Measurements from ENCODE around the gene FGD3. TPM values are rescaled to one million over a fixed set of nuclear protein-coding genes. Genes with fewer than 3 reads are reported as not detected.

FGD3 gene
- total RNA-seq, 1 experiment from 2014 or later: 1.8 TPM

GRCh38 chr9:93001031-93001430 is 53.7 kb downstream of the FGD3 start:
- Histone ChIP-seq H3K27me3 (ENCODE audit: insufficient read depth, low read length) (no peaks in the 10 kb centered on the region), H3K23ac (ENCODE audit: insufficient read length, low read depth, low read length) (no peak overlapping the region), H4K20me1 (ENCODE audit: control insufficient read depth, insufficient read depth, insufficient read length) (no peaks in the 10 kb centered on the region), H3K79me2 (ENCODE audit: insufficient read depth, low read length) (no peaks in the 10 kb centered on the region), H2AFZ (ENCODE audit: low read length) (no peak overlapping the region), H3K9me3 (ENCODE audit: control insufficient read depth, low read depth, low read length) (no peaks in the 10 kb centered on the region), H3K79me1 (ENCODE audit: insufficient read depth, low read depth, low read length, poor library complexity, severe bottlenecking) (no peaks in the 10 kb centered on the region), H3K56ac (ENCODE audit: insufficient read length, low read depth, low read length) (no peak overlapping the region), H3K14ac (ENCODE audit: insufficient read depth, low read length) (no peak overlapping the region), H3K4me2 (ENCODE audit: insufficient read depth, insufficient read length, low read length) (no peak overlapping the region), H3T11ph (ENCODE audit: low read length) (no peak overlapping the region), H3K9ac (ENCODE audit: extremely low read depth, insufficient read length, low read length) (no peak overlapping the region), H2AK5ac (ENCODE audit: insufficient read length, low read length) (no peak overlapping the region), H3K4me1 (ENCODE audit: insufficient read depth, low read length) (no peaks in the 10 kb centered on the region), H2BK5ac (ENCODE audit: insufficient read length, low read length) (no peak overlapping the region), H3K4ac (ENCODE audit: low read depth, low read length) (no peak overlapping the region), H4K5ac (ENCODE audit: insufficient read length, low read depth, low read length) (no peak overlapping the region), H2BK12ac (ENCODE audit: insufficient read length, low read depth, low read length) (no peak overlapping the region), H4K91ac (ENCODE audit: insufficient read length, low read depth, low read length) (no peak overlapping the region), H3K27ac (ENCODE audit: insufficient read length, low read depth, low read length) (no peak overlapping the region), H4K8ac (replicated peaks; ENCODE audit: insufficient read length, low read depth, low read length) (no peak overlapping the region), H2BK15ac (ENCODE audit: low read depth, low read length) (no peak overlapping the region), H2BK120ac (ENCODE audit: low read depth, low read length, poor library complexity, severe bottlenecking) (no peak overlapping the region), H3K23me2 (ENCODE audit: insufficient read length, low read depth, low read length, poor library complexity, severe bottlenecking) (no peaks in the 10 kb centered on the region), H3K18ac (ENCODE audit: insufficient read length, low read depth, low read length) (no peak overlapping the region), H2BK20ac (ENCODE audit: low read depth, low read length, poor library complexity, severe bottlenecking) (no peak overlapping the region)
- Mint-ChIP-seq H3K4me1 (peaks cover 7 to 20% of the 10 kb centered on the region in 2 experiments; a peak in 3 of 4 replicates), H3K27me3 (ENCODE audit: low read depth) (peaks cover 14% of the 10 kb centered on the region), H3K27ac (no peak overlapping the region), H3K9me3 (peaks cover 35 to 43% of the 10 kb centered on the region in 2 experiments), H3K4me3 (no peak overlapping the region), H3K36me3 (ENCODE audit: insufficient read depth in 1 of 3, low read depth in 3 of 3) (peaks cover 7 to 38% (median 25%) of the 10 kb centered on the region in 3 experiments)
- WGBS (ENCODE audit: extremely low coverage, insufficient read length, low lambda C conversion rate): no CpG with 5 or more reads among the region's 2 CpGs
- TF ChIP-seq, protein P1, sequence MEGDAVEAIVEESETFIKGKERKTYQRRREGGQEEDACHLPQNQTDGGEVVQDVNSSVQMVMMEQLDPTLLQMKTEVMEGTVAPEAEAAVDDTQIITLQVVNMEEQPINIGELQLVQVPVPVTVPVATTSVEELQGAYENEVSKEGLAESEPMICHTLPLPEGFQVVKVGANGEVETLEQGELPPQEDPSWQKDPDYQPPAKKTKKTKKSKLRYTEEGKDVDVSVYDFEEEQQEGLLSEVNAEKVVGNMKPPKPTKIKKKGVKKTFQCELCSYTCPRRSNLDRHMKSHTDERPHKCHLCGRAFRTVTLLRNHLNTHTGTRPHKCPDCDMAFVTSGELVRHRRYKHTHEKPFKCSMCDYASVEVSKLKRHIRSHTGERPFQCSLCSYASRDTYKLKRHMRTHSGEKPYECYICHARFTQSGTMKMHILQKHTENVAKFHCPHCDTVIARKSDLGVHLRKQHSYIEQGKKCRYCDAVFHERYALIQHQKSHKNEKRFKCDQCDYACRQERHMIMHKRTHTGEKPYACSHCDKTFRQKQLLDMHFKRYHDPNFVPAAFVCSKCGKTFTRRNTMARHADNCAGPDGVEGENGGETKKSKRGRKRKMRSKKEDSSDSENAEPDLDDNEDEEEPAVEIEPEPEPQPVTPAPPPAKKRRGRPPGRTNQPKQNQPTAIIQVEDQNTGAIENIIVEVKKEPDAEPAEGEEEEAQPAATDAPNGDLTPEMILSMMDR (conservative IDR thresholded peaks at IDR 0.05): no peak
- no peak for DNase-seq
